Activated B cell treated with CpG ODN at 0.5 μM for 24 hours (primary cell): ENCODE data around the gene MLLT1. TPM values are rescaled to one million over a fixed set of nuclear protein-coding genes. Genes with fewer than 3 reads are reported as not detected.

Source experiments
- ATAC-seq: fragments of 200-7000 bp; cut with Tn5 transposase; one replicate; pipeline ENCODE4 v1.10.0; 2021; ENCODE audit warnings: low read depth, mild to moderate bottlenecking, moderate library complexity
- CTCF ChIA-PET: fragments of 350-600 bp; sonication (Branson Sonifier 250); formaldehyde crosslinking; loops from one replicate; lab custom pipeline; 2021; ENCODE audit warnings: antibody characterized with exemption; lab: Charles Lee
- POLR2A ChIA-PET: fragments of 350-600 bp; sonication (Branson Sonifier 250); formaldehyde crosslinking; loops from one replicate; lab custom pipeline; 2021; ENCODE audit warnings: antibody characterized with exemption; lab: Charles Lee
- DNase-seq: peaks from one replicate; pipeline ENCODE4 v3.0.0; 2022
- H3K27ac Mint-ChIP-seq: one replicate; pipeline ENCODE4 v1.8.0; 2020; ENCODE audit warnings: mixed read lengths
- H3K27me3 Mint-ChIP-seq: one replicate; pipeline ENCODE4 v1.8.0; 2021; ENCODE audit warnings: mixed read lengths
- H3K36me3 Mint-ChIP-seq: one replicate; pipeline ENCODE4 v1.8.0; 2021; ENCODE audit warnings: low read depth, mixed read lengths
- H3K4me1 Mint-ChIP-seq: one replicate; pipeline ENCODE4 v1.8.0; 2021; ENCODE audit warnings: mixed read lengths
- H3K4me3 Mint-ChIP-seq: one replicate; pipeline ENCODE4 v1.8.0; 2020; ENCODE audit warnings: mild to moderate bottlenecking, mixed read lengths
- H3K9me3 Mint-ChIP-seq: one replicate; pipeline ENCODE4 v1.8.0; 2020; ENCODE audit warnings: mixed read lengths
- intact Hi-C: fragments of 100-400 bp; cut with micrococcal nuclease; formaldehyde crosslinking; loops from one replicate; pipeline ENCODE4 v1.15.1; 2024
- total RNA-seq: library from RNA; stranded (reverse); gene quantifications from 2 replicates; pipeline ENCODE4 v1.2.3, GENCODE V29; 2022
- TF ChIP-seq, protein P1 (sequence below): fragments of 200-600 bp; IDR thresholded peaks from one replicate; pipeline ENCODE4 v1.8.0; 2022; ENCODE audit warnings: antibody characterized with exemption, mild to moderate bottlenecking

Gene MLLT1
- total RNA-seq, 1 donor from 2014 or later, result 41.3 TPM

DNA sequence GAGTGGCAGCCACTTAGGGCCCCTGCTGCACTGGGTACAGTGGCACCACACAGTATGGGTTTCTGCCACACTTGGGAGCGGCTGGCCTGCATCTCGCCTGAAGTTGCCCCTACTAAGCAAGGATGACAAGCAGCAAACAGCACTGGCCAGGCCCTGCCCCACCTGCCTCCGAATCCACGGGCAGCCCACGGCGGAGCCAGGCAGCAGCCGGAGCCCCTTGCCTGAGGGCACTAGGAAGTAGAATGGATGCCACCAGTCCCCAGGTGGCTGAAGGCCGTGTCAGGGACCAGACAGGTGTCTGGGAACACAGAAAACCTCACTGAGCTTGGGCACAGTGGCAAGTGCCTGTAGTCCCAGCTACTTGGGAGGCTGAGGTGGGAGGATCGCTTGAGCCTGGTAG, 19.4 kb downstream of the MLLT1 start:
- CTCF ChIA-PET, result no interaction called here
- intact Hi-C loops, result no loop called here
- peaks cover 75% of the 10 kb centered on the region for H3K36me3 Mint-ChIP-seq

DNA sequence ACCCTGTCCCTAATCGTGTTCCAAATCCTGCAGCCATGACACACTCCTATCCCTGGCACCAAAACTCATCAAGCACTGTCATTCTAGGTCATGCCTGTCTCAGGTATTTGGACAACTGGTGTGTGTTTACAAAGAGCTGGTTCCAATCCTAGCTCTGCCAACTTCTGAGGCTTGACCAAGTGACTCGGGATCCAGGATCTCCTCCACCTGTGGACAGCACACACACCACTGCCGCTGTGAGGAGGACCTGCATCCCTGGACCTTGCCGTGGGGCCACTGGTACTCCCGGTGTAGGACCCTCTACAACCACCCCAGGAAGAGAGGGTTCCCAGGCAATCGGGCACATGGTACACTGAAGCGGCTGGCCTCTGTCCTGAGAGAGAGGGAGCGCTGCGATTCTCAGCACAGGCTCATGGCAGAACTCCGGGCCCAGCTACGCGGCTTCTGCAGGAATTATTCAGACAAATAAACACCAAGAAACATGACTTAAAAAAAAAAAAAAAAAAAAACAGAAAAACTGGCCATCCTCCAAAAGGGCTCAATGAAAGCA, 20.4 kb downstream of the MLLT1 start:
- POLR2A ChIA-PET, result no interaction called here
- H3K27ac Mint-ChIP-seq, result no peak overlapping the region

More for the DNA sequence above, 19.4 kb downstream of the MLLT1 start:
- DNase-seq (no peak), ATAC-seq (no peak)
- Mint-ChIP-seq H3K9me3 (no peaks in the 10 kb centered on the region), H3K4me1 (peaks cover 20% of the 10 kb centered on the region), H3K4me3 (no peak overlapping the region), H3K27ac (no peak overlapping the region), H3K27me3 (no peaks in the 10 kb centered on the region)
- TF ChIP-seq, protein P1, sequence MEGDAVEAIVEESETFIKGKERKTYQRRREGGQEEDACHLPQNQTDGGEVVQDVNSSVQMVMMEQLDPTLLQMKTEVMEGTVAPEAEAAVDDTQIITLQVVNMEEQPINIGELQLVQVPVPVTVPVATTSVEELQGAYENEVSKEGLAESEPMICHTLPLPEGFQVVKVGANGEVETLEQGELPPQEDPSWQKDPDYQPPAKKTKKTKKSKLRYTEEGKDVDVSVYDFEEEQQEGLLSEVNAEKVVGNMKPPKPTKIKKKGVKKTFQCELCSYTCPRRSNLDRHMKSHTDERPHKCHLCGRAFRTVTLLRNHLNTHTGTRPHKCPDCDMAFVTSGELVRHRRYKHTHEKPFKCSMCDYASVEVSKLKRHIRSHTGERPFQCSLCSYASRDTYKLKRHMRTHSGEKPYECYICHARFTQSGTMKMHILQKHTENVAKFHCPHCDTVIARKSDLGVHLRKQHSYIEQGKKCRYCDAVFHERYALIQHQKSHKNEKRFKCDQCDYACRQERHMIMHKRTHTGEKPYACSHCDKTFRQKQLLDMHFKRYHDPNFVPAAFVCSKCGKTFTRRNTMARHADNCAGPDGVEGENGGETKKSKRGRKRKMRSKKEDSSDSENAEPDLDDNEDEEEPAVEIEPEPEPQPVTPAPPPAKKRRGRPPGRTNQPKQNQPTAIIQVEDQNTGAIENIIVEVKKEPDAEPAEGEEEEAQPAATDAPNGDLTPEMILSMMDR, result no peak
- POLR2A ChIA-PET, result no interaction called here

DNA sequence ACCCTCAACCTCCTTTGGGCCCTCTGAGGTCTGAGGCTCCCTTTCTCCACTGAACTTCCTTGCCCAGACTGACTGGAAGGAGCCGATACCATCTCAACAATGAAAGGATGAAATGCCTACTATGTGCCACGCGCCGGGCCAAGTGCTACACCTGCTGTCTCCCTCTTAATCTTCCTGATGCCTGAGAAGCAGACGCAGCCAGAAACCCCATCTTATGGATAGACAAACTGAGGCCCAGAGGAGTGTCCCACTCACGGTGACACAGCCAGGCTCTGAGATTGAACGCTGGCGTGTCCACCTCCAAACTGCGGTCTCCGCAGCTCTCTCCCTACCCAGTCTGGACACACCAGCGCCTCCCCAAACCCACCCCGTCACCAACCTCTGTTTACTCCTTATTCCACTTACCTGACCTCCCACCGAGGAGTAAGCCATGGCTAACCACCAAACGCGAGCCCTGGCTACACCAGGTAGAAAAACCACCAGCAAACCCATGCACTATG, 20.9 kb downstream of the MLLT1 start:
- peaks cover 75% of the 10 kb centered on the region for H3K36me3 Mint-ChIP-seq
- no peak for ATAC-seq
- DNase-seq, result no peak
- H3K27me3 Mint-ChIP-seq, result no peaks in the 10 kb centered on the region
- ChIA-PET CTCF (no interaction called here), POLR2A (no interaction called here)
- H3K9me3 Mint-ChIP-seq, result no peaks in the 10 kb centered on the region
- H3K4me3 Mint-ChIP-seq, result no peak overlapping the region
- H3K27ac Mint-ChIP-seq, result no peak overlapping the region
- H3K4me1 Mint-ChIP-seq, result peaks cover 20% of the 10 kb centered on the region
- TF ChIP-seq, protein P1, result no peak
- intact Hi-C loops, result loop anchor here (2.0 kb wide), 1 partner anchor 20 kb away; the partner anchor contains the start of gene MLLT1

More for the DNA sequence above, 20.4 kb downstream of the MLLT1 start:
- Mint-ChIP-seq H3K4me1 (peaks cover 20% of the 10 kb centered on the region), H3K9me3 (no peaks in the 10 kb centered on the region), H3K36me3 (peaks cover 74% of the 10 kb centered on the region), H3K4me3 (no peak overlapping the region), H3K27me3 (no peaks in the 10 kb centered on the region)
- DNase-seq, result no peak
- intact Hi-C loops, result loop anchor here (2.0 kb wide), 1 partner anchor 19 kb away; the partner anchor contains the start of gene MLLT1
- no peak for ATAC-seq
- TF ChIP-seq, protein P1, result no peak
- CTCF ChIA-PET, result no interaction called here

DNA sequence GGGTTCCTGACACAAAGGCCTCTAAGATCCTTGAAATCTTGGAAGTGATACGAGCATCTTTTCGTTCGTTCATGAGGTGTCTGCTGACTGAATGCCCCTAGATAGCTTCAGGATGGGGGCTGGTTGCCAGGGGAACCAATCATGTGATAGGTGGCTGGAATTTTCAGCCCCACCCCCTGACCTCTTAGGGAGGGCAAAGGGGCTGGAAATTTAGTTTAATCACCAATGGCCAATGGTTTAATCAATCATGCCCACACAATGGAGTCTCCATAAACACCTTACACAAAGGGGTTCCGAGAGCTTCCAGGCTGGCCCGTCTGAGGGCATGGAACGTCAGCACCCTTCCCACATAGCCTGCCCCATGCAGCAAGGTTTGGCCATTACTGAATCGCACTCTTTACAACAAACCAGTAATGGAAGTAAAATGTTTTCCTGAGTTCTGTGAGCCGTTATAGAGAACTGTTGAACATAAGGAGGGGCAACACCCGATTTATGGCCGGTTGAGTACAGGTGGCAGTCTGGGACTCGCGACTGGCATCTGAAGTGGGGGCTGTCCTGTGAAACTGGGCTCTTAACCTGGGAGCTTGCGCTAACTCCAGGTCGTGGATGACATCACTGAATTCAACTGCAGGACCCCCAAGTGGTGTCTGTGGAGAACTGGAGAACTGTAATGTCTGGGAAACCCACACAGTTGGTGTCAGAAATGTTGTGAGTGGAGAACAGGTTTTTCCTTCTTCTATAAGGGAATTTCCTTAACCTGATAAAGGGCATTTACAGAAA, 25.6 kb downstream of the MLLT1 start:
- Mint-ChIP-seq H3K27me3 (no peaks in the 10 kb centered on the region), H3K36me3 (peaks cover 35% of the 10 kb centered on the region), H3K4me1 (peaks cover 30% of the 10 kb centered on the region), H3K4me3 (no peak overlapping the region), H3K27ac (no peak overlapping the region), H3K9me3 (no peaks in the 10 kb centered on the region)
- ChIA-PET POLR2A (no interaction called here), CTCF (no interaction called here)
- no peak for DNase-seq
- TF ChIP-seq, protein P1, result no peak
- intact Hi-C loops, result no loop called here
- ATAC-seq, result no peak

DNA sequence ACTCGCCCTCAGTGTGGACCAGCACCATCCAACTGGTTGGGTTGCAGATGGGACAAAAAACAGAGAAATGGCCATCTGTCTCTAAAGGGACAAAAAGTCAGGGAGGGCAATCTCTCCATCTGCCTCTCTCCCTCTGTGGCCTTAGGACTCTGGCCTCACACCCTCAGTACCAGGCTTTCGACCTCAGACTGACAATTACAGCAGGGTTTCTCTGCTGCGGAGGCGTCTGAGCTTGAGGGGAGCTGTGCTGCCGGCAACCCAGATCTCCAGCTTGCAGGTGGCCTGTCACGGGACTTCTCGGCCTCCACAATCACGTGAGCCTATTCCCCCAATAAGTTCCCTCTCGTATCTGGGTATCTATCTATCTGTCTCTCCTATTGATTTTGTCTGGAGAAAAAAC, 27.7 kb downstream of the MLLT1 start:
- POLR2A ChIA-PET, result interaction anchor here (0.6 kb wide), 1 partner anchor 990 kb away, joined by 6 read pairs; no protein-coding TSS in a partner anchor
- H3K4me1 Mint-ChIP-seq, result peaks cover 30% of the 10 kb centered on the region
- H3K4me3 Mint-ChIP-seq, result no peak overlapping the region
- no peak for ATAC-seq
- intact Hi-C loops, result no loop called here
- H3K27me3 Mint-ChIP-seq, result no peaks in the 10 kb centered on the region
- peaks cover 2% of the 10 kb centered on the region for H3K9me3 Mint-ChIP-seq
- no peak for DNase-seq
- CTCF ChIA-PET, result interaction anchor here (0.9 kb wide), 1 partner anchor 10 kb away, joined by 3 read pairs; no protein-coding TSS in a partner anchor
- H3K27ac Mint-ChIP-seq, result no peak overlapping the region
- TF ChIP-seq, protein P1, result no peak
- H3K36me3 Mint-ChIP-seq, result peaks cover 27% of the 10 kb centered on the region
